K562 (cell line): Measurements from ENCODE around the gene SOX6. TPM values are rescaled to one million over a fixed set of nuclear protein-coding genes. Genes with fewer than 3 reads are reported as not detected.

Experiments used
- CHD1 ChIP-seq: fragments of 200-600 bp; sonication (generic); IDR thresholded peaks from one replicate; pipeline ENCODE4 v1.6.1; 2012; ENCODE audit warnings: mild to moderate bottlenecking, moderate library complexity, low read length, inconsistent platforms
- CTCF ChIP-seq, 3 experiments: IDR thresholded peaks in 2 of 3; conservative IDR thresholded peaks in 1 of 3; 2 replicates each; pipeline ENCODE4 v1.5.1; 2011 to 2012; ENCODE audit warnings: low read length in 3 of 3, mild to moderate bottlenecking in 3 of 3, control low read depth in 2 of 3, improper control_type of control experiment in 1 of 3, inconsistent platforms in 1 of 3, low read depth in 1 of 3, mixed read lengths in 1 of 3, moderate library complexity in 1 of 3; ENCODE audit not compliant: insufficient read depth in 2 of 3
- ERF ChIP-seq: fragments of 450-650 bp; formaldehyde crosslinking; IDR thresholded peaks from 2 replicates; pipeline ENCODE4 v1.4.0; 2020; ENCODE audit warnings: mild to moderate bottlenecking, mixed read lengths
- GTF2E2 ChIP-seq: fragments of 200-800 bp; sonication (Bioruptor generic); IDR thresholded peaks from 2 replicates; pipeline ENCODE4 v1.6.1; 2016; ENCODE audit warnings: missing genetic modification characterization, missing compliant biosample characterization
- NEUROD1 ChIP-seq: fragments of 150-350 bp; IDR thresholded peaks from 2 replicates; pipeline ENCODE4 v1.6.1; 2014; ENCODE audit warnings: borderline replicate concordance, low read length, low read depth; ENCODE audit not compliant: partially characterized antibody
- NFRKB ChIP-seq: fragments of 450-650 bp; IDR thresholded peaks from 2 replicates; pipeline ENCODE4 v1.6.1; 2016; ENCODE audit warnings: low read depth
- SAP30 ChIP-seq: fragments of 200-600 bp; sonication (generic); IDR thresholded peaks from 2 replicates; pipeline ENCODE4 v1.6.1; 2012; ENCODE audit warnings: borderline replicate concordance, low read depth, mild to moderate bottlenecking, moderate library complexity, low read length, control low read depth, inconsistent platforms; ENCODE audit not compliant: insufficient read depth, poor library complexity, severe bottlenecking
- SP2 ChIP-seq: IDR thresholded peaks from 2 replicates; pipeline ENCODE4 v1.6.1; 2011; ENCODE audit warnings: mild to moderate bottlenecking, low read depth, low read length, moderate library complexity; ENCODE audit not compliant: poor library complexity, severe bottlenecking; ENCODE audit errors: extremely low read depth
- TBL1XR1 ChIP-seq, 2 experiments: IDR thresholded peaks; 2 replicates each; pipeline ENCODE4 v1.6.1; 2012; ENCODE audit warnings: improper control_type of control experiment in 2 of 2, low read length in 2 of 2, mild to moderate bottlenecking in 1 of 2
- XRCC5 ChIP-seq: fragments of 200-400 bp; formaldehyde crosslinking; IDR thresholded peaks from 2 replicates; pipeline ENCODE4 v1.6.1; 2017; ENCODE audit warnings: low read depth, mild to moderate bottlenecking, low read length
- ZBTB40 ChIP-seq, 2 experiments: fragments of 450-650 bp in 1 of 2; sonication (generic) in 1 of 2; formaldehyde crosslinking in 1 of 2; IDR thresholded peaks; 2 replicates each; pipeline versions ENCODE4 v1.7.1 to v1.9.0; 2016 to 2022; ENCODE audit warnings: inconsistent platforms in 1 of 2, mild to moderate bottlenecking in 1 of 2, missing genetic modification reagents in 1 of 2
- ZNF23 ChIP-seq: fragments of 250-450 bp; sonication (Bioruptor Pico); IDR thresholded peaks from 2 replicates; pipeline ENCODE4 v1.4.0; 2020; ENCODE audit warnings: mild to moderate bottlenecking
- ZNF41 ChIP-seq: fragments of 250-450 bp; sonication (Bioruptor Pico); conservative IDR thresholded peaks from 2 replicates; pipeline ENCODE4 v1.4.0; 2020; ENCODE audit warnings: mild to moderate bottlenecking
- ZNF449 ChIP-seq: fragments of 250-450 bp; sonication (Bioruptor Pico); IDR thresholded peaks from 2 replicates; pipeline ENCODE4 v1.8.0; 2022; ENCODE audit warnings: moderate library complexity, mild to moderate bottlenecking, inconsistent platforms
- ZNF668 ChIP-seq: fragments of 250-450 bp; sonication (Bioruptor Pico); IDR thresholded peaks from 2 replicates; pipeline ENCODE4 v1.8.0; 2022; ENCODE audit warnings: mild to moderate bottlenecking, inconsistent platforms
- polyA plus RNA-seq, 8 experiments: library from polyadenylated mRNA; depleted of rRNA in 4 of 8; stranded (reverse) in 5 of 8; unstranded in 3 of 8; fragments of >200 nt; fragmentation: Nextera tagmentation in 2 of 8; fragmentation: Illumina TruSeq in 1 of 8; extraction: Ambion mirVana in 2 of 8; extraction: Trizol in 1 of 8; gene quantifications; 2 replicates each; pipeline versions ENCODE4 v1.2.1 to v1.2.3, GENCODE V29; 2011 to 2014; ENCODE audit warnings: inconsistent platforms in 1 of 8, missing spikeins in 1 of 8
- total RNA-seq, 7 experiments: library from RNA; depleted of rRNA in 6 of 7; stranded (reverse); fragments of >200 nt in 6 of 7; fragmentation: Illumina TruSeq in 2 of 7; extraction: Trizol in 2 of 7; gene quantifications; 2 replicates each; pipeline versions ENCODE4 v1.2.1 to v1.2.3, GENCODE V29; 2011 to 2021; ENCODE audit warnings: low replicate concordance in 1 of 7

The SOX6 gene
- total and polyA plus RNA-seq, 9 of the 15 experiments (the other 6 are each of a cell fraction or from before 2014, with no cell fraction given): 0.89 to 8.7 (median 5.7) TPM

- TF ChIP-seq ZNF668 (CRISPR knock-in tag): no peak
- TF ChIP-seq TBL1XR1 (IDR thresholded peaks at IDR 0.05; ENCODE audit: low read length in 2 of 2): no peak
- no peak for TF ChIP-seq ERF (CRISPR knock-in tag)
- TF ChIP-seq XRCC5: no peak
- no peak for TF ChIP-seq SP2
- TF ChIP-seq NEUROD1: no peak
- TF ChIP-seq NFRKB: peak; percentile 81
- no peak for TF ChIP-seq GTF2E2 (tag)
- TF ChIP-seq ZNF449 (CRISPR knock-in tag): no peak
- TF ChIP-seq CHD1: no peak
- no peak for TF ChIP-seq ZNF41
- no peak for TF ChIP-seq ZBTB40 (IDR thresholded peaks at IDR 0.05)
- no peak for TF ChIP-seq ZBTB40 (CRISPR knock-in tag; IDR thresholded peaks at IDR 0.05)
- TF ChIP-seq CTCF (IDR thresholded peaks at IDR 0.05 in 2 of 3, conservative IDR thresholded peaks at IDR 0.05 in 1 of 3; ENCODE audit: insufficient read depth in 2 of 3, low read depth in 1 of 3, low read length in 3 of 3): no peak
- TF ChIP-seq SAP30: no peak
- TF ChIP-seq ZNF23 (CRISPR knock-in tag): no peak
Observed at GRCh38 chr11:15968461-15969130, 387.8 kb downstream of the SOX6 start (continued).
